A549 treated with CORT108297 at 1 μM for 4 hours (cell line): ENCODE data around the gene PTPA. TPM values are rescaled to one million over a fixed set of nuclear protein-coding genes. Genes with fewer than 3 reads are reported as not detected.

Experiments
- total RNA-seq: library from RNA; stranded (reverse); fragments of 200-300 nt; extraction: Qiagen RNA extraction; gene quantifications from 5 replicates; pipeline ENCODE4 v1.2.3, GENCODE V29; 2022

Gene PTPA
- 120 to 137 TPM (median 132 TPM) in 5 replicates for total RNA-seq

GRCh38 chr9:129110740-129111527, at the start of gene PTPA, which contains the start of gene CRAT:
PTPA (plus strand) TSS chr9:129111415; CDS start chr9:129111601, 186 bp downstream.
CRAT (minus strand) TSS chr9:129110793; CDS start chr9:129110509, 284 bp downstream.

GRCh38 chr9:129080601-129081387, 30.4 kb upstream of the PTPA start, which contains the start of gene DOLPP1:
DOLPP1 (plus strand) TSS chr9:129081111; CDS start chr9:129081132, 21 bp downstream.

DNA sequence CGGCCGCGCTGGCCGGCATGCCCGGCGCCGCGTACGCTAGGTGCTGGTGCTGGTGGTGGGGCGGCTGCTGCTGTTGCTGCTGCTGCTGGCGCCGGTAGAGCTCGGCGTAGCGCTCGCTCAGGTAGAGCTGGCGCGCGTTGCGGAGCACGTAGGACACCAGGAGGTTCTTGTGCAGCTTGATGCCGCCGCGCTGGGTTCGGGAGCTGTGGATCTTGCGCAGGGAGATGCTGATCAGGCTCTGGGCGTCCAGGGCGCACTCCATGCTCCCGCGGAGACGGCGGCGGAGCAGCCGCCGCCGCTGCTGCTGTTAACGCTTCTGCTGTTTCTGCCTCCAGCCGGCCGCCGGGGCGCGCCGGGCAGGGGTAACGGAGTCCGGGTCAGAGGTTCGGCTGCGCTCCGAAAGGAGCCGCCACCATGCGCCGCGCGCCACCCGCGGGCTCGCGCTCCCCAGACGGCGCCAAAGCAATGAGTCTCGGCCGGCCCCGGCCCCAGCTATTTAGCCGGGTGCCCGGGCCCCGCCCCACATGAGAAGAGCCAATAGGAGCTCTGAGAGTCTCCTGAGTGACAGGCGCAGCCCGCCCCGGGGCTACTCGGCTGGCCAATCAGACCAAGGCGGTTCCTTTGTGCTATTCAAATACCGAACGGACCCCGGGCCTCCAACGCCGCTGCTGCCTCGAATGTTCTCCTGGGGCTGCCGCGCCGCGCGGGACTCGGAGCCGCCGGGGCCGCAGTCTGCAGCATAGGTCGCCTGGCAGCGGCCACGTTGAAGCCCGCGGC, 66.8 kb downstream of the PTPA start, which contains the start of gene IER5L:
TSS of gene IER5L (minus strand) at position 471 of the 777 bp plus-strand sequence. CDS start at position 262, 209 bp downstream.

Other genes with a start within 250 kb of the PTPA start
- 8.4 to 10.0 TPM (median 9.5 TPM) in 5 replicates for gene KYAT1, start 229.5 kb upstream of the PTPA start, total RNA-seq
- gene LRRC8A, start 229.3 kb upstream of the PTPA start, total RNA-seq: 41.0 to 52.8 TPM (median 50.0 TPM) in 5 replicates
- not detected in 5 replicates for gene PHYHD1, start 190.4 kb upstream of the PTPA start, total RNA-seq
- gene DOLK, start 163.8 kb upstream of the PTPA start, total RNA-seq: 28.8 to 39.6 TPM (median 36.4 TPM) in 5 replicates
- gene NUP188, start 163.7 kb upstream of the PTPA start, total RNA-seq: 36.0 to 42.7 TPM (median 40.0 TPM) in 5 replicates
- 32.3 to 55.6 TPM (median 52.4 TPM) in 5 replicates for gene SH3GLB2, start 83.1 kb upstream of the PTPA start, total RNA-seq
- 11.9 to 16.3 TPM (median 15.4 TPM) in 5 replicates for gene MIGA2, start 74.8 kb upstream of the PTPA start, total RNA-seq
- 18.9 to 21.0 TPM (median 19.4 TPM) in 5 replicates for gene DOLPP1, start 30.3 kb upstream of the PTPA start, total RNA-seq
- 22.9 to 31.8 TPM (median 30.8 TPM) in 5 replicates for gene CRAT, start 622 bp upstream of the PTPA start, total RNA-seq
- gene IER5L, start 66.8 kb downstream of the PTPA start, total RNA-seq: 33.2 to 68.8 TPM (median 66.8 TPM) in 5 replicates